Fibroblast of pulmonary artery (primary cell): ENCODE data around the gene FAM83D.
A peak's percentile ranks its signal among the peaks of the same experiment; 100 is the strongest.

Experiments used
- DNase-seq: peaks from one replicate; pipeline ENCODE4 v3.0.0-alpha.2; 2010; ENCODE audit warnings: low read depth
- H3K4me3 ChIP-seq: replicated peaks from 2 replicates; pipeline ENCODE4 v1.5.1; 2011; ENCODE audit warnings: low read depth, mild to moderate bottlenecking, control low read depth, low read length, moderate library complexity
- CTCF ChIP-seq: IDR thresholded peaks from 2 replicates; pipeline ENCODE4 v1.5.1; 2011; ENCODE audit warnings: mild to moderate bottlenecking, control low read depth, low read length, inconsistent platforms; ENCODE audit errors: missing control alignments

Gene FAM83D

GRCh38 chr20:38973107-38973506 lies 46.9 kb downstream of the FAM83D start:
- no peak overlapping the region for H3K4me3 ChIP-seq
- DNase-seq = no peak
- no peak for TF ChIP-seq CTCF

GRCh38 chr20:38973645-38974044 lies 47.4 kb downstream of the FAM83D start:
- H3K4me3 ChIP-seq = no peak overlapping the region
- no peak for TF ChIP-seq CTCF
- peak; percentile 18 for DNase-seq

- DNase-seq = no peak
- no peak for TF ChIP-seq CTCF
- no peak overlapping the region for H3K4me3 ChIP-seq
Observed at GRCh38 chr20:38975539-38976120, 49.4 kb downstream of the FAM83D start.

- DNase-seq = no peak
- H3K4me3 ChIP-seq = no peak overlapping the region
- TF ChIP-seq CTCF = no peak
Observed at GRCh38 chr20:38979434-38979833, 53.2 kb downstream of the FAM83D start.

- TF ChIP-seq CTCF = no peak
- no peak overlapping the region for H3K4me3 ChIP-seq
- DNase-seq = no peak
Observed at GRCh38 chr20:38979842-38980241, 53.6 kb downstream of the FAM83D start.

- H3K4me3 ChIP-seq = no peak overlapping the region
- TF ChIP-seq CTCF = no peak
- no peak for DNase-seq
Observed at GRCh38 chr20:38982291-38982690, 56.1 kb downstream of the FAM83D start.

- TF ChIP-seq CTCF = no peak
- H3K4me3 ChIP-seq = no peak overlapping the region
- no peak for DNase-seq
Observed at GRCh38 chr20:38985060-38985459, 58.8 kb downstream of the FAM83D start.
